NCI-H524 treated with DMSO at 0.1 percent for 48 hours (cell line): ENCODE measurements around the gene TBC1D2B.
"Not testable (repeated sequence)": the region's sequence is repeated elsewhere in the genome, so short reads cannot be mapped to it uniquely, and the experiment has no call there.

Experiments
- DNase-seq: peaks from one replicate; lab custom pipeline; 2025; lab: John Stamatoyannopoulos, UW

The TBC1D2B gene

DNA sequence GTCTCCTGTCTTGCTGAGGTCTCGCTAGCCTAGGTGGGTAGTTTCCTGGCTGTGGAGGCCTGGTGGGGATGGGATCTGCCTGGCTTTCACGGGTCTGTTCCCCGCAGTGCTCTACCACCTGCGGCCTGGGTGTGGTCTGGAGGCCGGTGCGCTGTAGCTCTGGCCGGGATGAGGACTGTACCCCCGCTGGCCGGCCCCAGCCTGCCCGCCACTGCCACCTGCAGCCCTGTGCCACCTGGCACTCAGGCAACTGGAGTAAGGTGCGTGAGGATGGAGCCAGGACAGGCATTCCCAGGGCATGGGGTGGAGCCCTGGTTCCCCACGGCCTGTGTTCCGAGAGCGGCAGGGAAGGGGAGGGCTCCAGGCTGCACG, 89.8 kb downstream of the TBC1D2B start:
- not testable (repeated sequence) for DNase-seq

DNA sequence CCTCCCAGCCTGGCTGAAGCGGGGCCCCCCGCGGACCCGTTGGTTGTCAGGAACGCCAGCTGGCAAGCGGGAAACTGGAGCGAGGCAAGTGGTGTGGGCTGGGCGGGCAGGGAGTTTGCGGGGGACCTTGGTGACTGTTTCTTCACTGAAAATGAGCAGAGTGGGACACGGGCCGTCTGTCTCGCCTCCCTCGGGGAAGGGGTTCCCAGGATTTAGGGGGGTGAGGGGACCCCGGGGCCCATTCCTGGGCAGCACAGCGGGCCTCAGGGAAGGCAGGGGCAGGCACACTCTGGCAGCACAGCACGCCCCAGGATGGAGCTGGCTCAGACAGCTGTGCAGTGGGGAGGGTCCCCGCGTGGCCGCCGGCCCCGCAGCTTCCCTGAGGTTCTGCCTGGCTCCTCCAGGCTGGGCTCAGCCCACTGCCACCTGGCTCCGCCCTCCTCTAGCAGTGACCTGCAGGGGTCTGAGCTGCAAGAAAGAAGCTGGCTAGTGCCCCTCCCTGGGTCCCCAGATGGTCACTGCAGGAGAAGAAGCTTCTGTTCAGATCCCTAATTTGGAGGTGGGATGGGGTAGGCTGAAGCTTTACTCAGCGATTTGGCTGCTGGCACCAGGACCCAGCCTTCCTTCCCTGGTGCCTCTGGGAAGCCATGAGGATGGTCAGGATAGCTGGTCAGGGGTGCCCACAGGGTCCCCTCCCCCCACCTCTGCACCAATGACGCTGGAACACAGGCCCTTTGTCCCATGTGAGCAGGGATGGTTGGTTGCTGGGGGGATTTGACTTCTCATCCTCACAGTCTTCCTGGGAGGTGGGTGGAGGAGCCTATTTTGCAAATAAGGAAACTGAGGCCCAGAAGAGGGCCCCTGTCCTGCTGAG, 90.4 kb downstream of the TBC1D2B start:
- no peak for DNase-seq

DNA sequence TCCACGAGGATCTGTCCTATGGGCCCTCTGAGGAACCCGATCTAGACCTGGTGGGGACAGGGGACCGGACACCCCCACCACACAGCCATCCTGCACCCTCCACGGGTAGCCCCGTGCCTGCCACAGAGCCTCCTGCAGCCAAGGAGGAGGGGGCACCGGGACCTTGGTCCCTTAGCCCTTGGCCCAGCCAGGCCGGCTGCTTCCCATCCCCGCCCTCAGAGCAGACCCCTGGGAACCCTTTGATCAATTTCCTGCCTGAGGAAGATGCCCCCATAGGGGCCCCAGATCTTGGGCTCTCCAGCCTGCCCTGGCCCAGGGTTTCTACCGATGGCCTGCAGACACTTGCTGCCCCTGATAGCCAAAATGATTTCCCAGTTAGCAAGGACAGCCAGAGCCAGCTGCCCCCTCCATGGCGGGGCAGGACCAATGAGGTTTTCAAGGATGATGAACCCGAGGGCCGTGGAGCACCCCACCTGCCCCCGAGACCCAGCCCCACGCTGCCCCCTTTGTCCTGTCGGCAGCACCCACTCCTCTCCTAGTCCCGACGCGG, 91.5 kb downstream of the TBC1D2B start:
- DNase-seq: no peak

DNA sequence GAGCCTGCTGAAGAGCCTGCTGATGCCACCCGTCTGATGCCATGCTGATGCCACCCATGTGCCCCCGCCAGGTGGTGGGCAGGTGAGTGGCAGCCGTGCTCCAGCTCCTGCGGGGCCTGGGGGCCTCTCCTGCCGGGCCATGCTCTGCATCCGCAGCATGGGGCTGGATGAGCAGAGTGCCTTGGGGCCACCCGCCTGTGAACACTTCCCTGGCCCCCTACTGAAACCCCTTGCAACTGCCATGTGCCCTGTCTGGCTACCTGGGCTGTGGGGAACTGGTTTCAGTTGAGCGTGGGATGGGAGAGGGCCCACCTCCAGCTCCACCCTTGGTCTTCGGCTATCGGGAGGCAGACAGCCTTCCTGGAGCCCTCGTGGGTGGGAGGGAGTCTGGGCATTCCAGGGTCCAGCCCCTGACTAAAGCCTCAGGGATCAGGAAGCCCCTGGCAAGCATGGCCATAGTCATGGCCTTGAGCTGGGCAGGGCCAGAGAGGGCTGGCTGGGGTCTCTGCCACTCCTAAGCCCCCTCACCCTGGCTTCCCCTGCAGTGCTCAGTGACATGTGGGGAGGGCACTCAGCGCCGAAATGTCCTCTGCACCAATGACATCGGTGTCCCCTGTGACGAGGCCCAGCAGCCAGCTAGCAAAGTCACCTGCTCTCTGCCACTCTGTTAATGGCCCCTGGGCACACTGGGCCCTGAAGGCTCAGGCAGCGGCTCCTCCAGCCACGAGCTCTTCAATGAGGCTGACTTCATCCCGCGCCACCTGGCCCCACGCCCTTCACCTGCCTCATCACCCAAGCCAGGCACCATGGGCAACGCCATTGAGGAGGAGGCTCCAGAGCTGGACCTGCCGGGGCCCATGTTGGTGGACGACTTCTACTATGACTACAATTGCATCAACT, 92.2 kb downstream of the TBC1D2B start:
- no peak for DNase-seq

DNA sequence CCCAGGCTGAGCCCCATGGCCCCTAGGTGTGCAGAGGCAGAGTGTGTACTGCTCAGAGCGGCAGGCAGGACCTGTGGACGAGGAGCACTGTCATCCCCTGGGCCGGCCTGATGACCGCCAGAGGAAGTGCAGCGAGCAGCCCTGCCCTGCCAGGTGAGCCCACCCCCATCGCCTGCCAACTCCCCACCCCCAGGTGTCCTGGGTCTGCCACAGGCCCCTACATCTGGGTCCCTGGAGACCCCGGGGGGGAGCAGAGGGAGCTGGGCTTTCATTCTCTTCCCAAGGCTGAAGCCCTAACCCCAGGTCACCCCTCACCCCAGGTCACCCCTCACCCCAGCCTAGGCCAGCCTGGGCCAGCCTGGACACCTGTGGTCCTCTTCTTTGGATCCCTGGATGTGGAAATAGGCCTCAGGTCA, 93.1 kb downstream of the TBC1D2B start:
- no peak for DNase-seq

DNA sequence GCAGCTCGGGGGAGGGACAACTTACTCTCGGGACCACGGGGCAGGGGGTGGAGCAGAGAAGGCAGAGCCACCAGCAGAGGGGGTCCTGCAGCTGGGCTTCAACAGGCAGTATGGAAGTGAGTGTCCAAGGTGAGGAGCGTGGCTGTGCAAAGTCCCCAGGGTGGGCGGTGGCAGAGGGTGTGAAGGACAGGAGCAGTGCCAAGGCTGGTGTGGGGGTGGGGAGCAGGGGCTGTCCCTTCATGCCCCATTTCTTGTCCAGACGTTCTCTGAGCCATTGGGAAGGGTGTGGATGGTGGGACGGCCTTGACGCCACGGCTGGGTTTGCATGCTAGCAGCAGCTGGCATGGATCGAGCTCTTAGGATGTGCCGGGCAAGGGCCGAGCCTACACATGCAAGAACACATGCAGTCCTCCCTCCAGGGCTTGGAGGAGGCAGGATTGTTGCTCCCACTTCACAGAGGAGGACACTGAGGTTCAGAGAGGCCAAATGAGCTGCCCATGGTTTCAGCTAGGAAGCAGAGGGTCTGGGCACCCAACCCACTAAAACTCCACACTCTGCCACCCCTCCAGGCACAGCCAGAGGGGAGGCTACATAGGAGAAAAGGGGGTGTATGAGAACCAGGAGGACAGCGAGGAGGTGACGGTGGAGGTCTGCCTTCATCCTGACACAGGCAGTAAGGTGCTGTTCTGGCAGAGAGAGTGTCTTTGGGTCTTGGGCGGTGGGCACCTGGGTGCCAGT, 93.6 kb downstream of the TBC1D2B start:
- no peak for DNase-seq

DNA sequence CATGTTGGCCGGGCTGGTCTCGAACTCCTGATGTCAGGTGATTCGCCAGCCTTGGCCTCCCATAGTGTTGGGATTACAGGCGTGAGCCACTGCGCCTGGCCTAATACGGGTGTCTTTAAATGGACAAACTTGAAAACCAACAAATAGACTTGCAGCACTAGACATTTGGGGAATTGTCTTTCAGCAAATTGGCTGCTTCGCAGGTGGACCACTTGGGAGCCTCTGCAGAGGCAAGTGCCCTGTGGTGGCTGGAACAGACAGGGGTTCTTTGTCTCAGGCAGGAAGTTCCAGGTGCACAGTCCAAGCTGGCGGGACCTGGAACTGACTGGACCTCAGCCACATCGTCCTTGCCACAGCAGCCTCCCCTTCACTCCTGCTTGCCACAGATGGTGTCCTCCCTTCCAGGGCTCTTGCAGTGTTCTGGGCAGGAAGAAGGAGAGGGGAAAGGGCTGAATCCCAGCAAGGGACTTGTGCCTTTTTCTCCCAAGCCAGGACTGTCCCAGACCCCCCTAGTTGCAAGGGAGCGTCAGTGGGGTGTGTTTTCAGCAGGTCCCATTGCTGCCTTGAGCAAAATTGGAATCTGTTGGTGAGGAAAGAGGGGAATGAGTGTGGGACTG, 94.3 kb downstream of the TBC1D2B start:
- DNase-seq: no peak

DNA sequence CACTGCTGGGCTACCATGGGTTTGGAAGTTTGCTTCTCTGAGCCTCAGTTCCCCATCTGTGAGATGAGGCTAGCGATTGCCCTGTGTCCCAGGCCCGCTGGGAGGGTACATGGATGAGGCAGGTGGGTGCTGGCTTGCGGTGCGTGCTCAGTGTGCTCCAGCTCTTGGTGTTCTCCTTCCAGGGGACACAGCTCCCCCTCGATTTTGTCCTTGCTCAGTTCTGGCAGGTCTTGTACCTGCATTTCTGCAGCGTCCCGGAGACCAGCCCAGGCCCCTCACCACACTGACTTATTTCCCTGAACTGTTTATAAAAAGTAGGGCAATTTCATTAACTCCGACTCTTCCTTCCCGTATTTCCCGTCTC, 95.4 kb downstream of the TBC1D2B start:
- no peak for DNase-seq

DNA sequence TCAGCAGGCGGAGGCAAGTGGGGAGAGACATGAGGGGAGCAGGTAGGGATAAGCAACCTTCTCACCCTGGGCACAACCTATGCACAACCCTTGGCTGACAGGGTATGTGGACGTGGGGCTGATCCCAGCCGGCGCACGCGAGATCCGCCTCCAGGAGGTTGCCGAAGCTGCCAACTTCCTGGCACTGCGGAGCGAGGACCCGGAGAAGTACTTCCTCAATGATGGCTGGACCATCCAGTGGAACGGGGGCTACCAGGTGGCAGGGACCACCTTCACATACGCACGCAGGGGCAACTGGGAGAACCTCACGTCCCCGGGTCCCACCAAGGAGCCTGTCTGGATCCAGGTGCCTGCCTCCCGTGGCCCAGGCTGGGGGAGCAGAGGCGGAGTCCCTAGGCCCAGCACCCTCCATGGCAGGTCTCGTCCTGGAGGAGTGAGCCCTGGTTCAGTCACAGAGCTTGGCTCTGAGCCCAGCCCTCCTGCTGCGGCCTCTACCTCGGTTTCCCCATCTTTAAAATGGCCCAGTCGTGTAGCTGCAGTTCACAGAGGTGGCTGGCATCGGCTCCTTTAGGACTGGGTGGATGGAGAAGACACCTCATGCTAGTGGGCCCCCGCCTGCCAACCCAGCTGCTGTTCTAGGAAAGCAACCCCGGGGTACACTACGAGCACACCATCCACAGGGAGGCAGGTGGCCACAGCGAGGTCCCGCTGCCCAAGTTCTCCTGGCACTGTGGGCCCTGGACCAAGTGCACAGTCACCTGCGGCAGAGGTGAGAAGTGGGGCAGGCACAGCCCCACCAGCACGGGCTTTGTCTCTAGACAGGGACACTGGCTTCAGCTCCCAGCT, 96.0 kb downstream of the TBC1D2B start:
- DNase-seq: no peak

DNA sequence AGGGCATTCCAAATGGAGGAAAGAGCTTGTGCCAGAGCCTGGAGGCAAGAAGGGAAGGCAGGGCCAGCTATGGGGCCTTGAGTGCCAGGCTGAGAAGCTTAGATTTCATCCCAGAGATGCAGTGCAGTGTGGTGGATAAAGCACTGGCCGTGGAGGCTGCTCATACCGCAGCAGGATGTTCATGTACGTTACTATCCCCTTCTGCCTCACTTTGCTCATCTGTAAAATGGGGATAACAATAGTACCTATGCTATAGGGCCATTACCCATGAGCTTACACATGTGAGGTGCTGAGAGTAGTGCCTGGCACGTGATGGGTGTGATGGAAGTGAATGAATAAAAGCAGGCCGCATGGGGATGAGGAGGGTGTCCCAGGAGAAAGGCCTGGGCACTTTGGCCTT, 96.8 kb downstream of the TBC1D2B start:
- DNase-seq: not testable (repeated sequence)

DNA sequence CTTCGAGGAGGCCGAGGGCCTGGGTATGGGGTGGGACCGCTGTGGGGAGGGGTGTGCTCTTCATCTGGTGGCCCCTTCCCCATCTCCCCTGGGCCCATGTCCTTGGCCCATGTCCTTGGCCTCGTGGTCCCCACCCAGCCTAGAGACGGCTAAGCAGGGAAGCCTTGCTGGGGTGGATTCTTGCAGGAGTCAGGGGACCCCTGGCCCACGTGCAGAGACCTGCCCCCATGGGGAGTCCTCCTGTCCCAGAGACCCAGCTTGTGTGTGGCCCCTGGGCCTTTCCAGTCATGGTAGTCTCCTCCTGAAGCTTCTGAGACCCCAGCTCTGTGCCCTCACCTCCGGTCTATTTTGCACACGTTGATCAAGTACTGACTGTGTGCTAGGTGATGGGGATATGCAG, 97.4 kb downstream of the TBC1D2B start:
- DNase-seq: no peak

DNA sequence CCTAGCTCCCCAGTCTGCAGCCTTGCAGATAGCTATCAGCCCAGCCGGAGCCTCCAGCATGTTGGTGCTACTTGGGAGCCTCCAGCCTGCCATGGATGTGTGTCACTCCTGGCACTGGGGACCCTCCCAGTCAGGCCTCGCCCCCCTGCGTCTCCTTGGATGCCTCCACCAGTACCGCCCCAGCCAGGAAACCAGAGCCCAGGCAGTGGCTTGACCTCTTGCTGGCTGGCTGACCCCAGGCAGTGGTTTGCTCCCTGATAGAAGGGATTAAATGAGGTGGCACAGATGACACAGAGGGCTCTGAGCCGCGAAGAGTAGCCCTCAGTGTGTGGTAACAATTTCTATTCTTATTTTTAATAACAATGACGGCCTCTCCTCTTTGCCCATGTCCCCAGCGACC, 98.4 kb downstream of the TBC1D2B start:
- not testable (repeated sequence) for DNase-seq

DNA sequence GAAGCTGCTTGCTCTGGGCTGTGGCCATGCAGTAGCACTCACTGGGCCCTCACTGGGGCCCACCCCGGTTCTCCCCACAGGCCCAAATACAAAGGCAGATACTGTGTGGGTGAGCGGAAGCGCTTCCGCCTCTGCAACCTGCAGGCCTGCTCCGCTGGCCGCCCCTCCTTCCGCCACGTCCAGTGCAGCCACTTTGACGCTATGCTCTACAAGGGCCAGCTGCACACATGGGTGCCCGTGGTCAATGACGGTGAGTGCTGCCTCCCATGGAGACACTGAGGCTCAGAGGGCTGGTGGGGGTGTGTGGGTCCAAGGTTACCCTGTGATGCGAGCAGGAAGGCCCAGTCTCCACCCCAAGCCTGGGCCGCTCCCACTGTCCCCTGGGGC, 98.8 kb downstream of the TBC1D2B start:
- DNase-seq: not testable (repeated sequence)

DNA sequence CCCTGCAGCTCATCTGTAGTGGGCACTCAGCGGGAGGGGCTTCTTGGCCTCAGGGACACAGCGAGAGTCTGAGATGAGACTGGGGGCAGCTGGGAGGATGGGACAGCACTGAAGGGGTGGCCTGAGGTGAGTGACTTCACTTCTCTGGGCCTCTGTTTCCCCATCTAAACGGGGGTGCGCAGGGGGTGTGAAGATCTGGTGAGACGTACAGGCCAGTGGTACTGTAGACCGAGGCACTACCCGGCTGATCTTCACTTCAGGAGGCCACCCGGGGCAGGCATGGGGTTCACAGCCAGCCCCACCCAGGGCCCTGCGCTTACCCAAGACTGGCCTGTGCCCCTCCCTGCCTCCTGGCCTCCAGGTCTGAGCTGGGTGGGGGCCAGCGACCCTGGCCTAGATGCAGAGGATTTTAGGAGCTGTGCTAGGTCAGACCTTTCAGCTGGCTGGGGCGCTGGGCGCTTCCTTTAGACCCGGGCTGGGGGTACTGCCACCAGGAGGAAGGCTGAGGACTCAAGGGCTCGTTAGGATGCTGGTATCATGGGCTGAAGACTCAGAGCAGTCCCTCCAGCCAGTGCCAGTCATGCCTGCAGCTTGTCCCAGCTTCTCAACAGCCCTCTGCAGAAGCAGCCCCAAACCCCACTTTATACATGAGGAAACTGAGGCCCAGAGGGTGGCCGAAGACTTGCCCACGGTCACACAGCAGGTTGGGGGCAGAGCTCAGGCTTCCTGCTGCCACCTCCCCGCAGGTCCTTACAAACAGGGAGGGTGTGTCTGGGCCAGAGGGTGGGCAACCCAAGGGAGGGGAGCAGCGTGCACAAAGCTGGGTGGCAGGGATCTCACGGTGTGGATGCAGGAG, 99.4 kb downstream of the TBC1D2B start:
- not testable (repeated sequence) for DNase-seq

DNA sequence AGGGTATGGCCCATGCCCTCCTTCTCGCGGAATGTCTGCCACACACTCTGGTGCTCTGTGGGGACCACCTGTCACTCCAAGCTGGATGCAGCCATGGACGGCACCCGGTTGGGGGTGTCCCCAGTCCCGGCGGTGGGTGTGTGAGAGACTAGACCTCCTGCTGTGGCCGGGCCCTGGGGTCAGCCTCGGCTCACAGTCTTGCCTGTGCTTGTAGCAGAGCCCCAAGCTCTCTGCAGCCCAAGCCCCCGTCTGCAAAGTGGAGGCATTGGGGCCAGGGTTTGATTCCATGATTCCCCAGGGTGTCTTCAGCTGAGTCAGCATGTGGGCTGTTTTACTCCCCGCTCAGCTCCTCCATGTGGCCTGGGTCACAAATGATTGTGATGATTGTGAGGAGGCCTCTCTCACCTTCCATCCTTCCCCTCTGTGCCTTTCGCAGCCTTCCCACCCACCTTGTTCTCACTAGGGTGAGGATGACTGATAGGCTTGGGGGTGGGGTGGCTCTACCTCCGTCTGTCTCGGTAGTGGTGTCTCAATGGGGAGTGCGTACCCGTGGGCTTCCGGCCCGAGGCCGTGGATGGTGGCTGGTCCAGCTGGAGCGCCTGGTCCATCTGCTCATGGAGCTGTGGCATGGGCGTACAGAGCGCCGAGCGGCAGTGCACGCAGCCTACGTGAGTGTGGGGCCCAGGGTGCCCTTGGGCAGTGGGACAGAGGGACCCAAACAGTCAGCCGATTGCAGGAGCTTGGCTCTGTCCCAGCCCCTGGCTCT, 100.6 kb downstream of the TBC1D2B start:
- not testable (repeated sequence) for DNase-seq

DNA sequence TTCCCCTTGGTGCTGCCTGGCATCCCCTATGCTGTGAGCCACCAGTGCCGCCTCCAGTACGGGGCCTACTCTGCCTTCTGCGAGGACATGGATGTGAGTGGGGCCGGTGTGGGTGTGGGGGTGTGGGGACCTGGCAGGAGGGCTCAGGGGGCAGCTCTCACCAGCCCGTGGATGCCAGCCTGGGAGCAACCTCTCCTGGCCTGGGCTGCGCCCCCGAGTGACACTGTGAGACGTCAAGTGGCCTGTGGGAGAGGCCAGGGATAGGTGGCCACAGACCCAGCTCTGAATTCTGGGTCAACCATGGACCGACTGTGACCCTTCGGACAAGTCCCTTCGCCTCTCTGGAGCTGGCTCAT, 101.4 kb downstream of the TBC1D2B start:
- not testable (repeated sequence) for DNase-seq

DNA sequence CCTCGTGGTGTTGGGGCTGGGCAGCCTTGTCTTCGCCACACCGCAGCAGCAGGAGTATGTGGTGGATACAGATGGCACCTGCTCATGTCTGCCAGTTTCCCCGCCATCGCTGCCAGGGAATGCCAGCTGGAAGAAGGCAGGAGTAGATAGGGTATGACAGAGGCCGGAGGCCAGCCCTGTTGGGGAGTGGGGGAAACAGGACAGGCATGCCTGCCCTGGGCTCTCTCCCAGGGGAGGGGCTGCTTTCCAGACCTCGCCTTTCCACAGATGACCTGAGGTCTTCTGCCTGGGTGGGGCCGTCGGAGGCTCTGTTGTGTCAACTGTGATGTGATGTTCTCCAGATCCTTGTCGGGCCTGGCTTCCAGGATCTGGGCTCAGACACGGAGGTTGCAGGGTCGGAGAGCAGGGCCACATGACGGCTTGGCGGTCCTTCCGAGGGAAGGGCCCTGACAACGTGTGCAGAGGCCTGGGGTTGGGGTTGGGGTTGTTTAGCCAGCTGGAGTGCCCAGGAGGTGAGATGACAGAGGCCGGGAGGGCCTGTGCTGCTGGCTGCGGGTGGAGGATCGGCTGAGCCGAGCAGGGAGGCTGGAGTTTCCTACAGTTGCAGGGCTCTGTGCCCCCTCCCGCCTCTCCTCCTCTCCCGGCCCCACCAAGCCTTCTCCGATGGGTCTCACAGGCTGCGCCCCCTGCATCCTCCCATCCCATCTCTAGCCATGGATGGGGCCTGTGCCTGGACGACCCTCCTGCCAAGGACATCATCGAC, 102.0 kb downstream of the TBC1D2B start:
- DNase-seq: no peak
